ENCODE data around the gene FER.

- no peak for TF ChIP-seq CTCF (IDR thresholded peaks at IDR 0.05)
- TF ChIP-seq POLR2AphosphoS5 (IDR thresholded peaks at IDR 0.05; ENCODE audit: low read depth, low read length), result no peak
Observed at GRCh38 chr5:109177227-109177626, 429.5 kb downstream of the FER start.

Measured in Panc1 (cell line).